HL-60 (cell line): Measurements from ENCODE around the gene ABCD3.
A peak's percentile ranks its signal among the peaks of the same experiment; 100 is the strongest.

Experiments
- DNase-seq, 2 experiments: peaks; one replicate each; pipeline ENCODE4 v3.0.0-alpha.2; 2010 to 2020; ENCODE audit warnings: low read depth in 1 of 2, low spot score in 1 of 2
- H3K27ac ChIP-seq: fragments of 250-450 bp; sonication (Bioruptor Pico); replicated peaks from 2 replicates; pipeline ENCODE4 v1.5.1; 2020; ENCODE audit warnings: mild to moderate bottlenecking, moderate library complexity
- H3K27me3 ChIP-seq: fragments of 250-450 bp; sonication (Bioruptor Pico); 2 replicates; pipeline ENCODE4 v1.5.1; 2021; ENCODE audit warnings: mild to moderate bottlenecking, moderate library complexity; ENCODE audit not compliant: insufficient read depth, poor library complexity, severe bottlenecking
- H3K4me3 ChIP-seq: replicated peaks from 2 replicates; pipeline ENCODE4 v1.5.1; 2011; ENCODE audit warnings: mild to moderate bottlenecking, control low read depth, low read length; ENCODE audit not compliant: insufficient read depth
- CTCF ChIP-seq: IDR thresholded peaks from one replicate; pipeline ENCODE4 v1.5.1; 2011; ENCODE audit warnings: low read length, control low read depth, inconsistent platforms; ENCODE audit not compliant: insufficient read depth
- GABPA ChIP-seq: IDR thresholded peaks from 2 replicates; pipeline ENCODE4 v1.6.1; 2012; ENCODE audit warnings: low read depth
- POLR2AphosphoS5 ChIP-seq: IDR thresholded peaks from 2 replicates; pipeline ENCODE4 v1.6.1; 2012; ENCODE audit warnings: low read depth
- REST ChIP-seq: IDR thresholded peaks from 2 replicates; pipeline ENCODE4 v1.6.1; 2012; ENCODE audit warnings: low read depth; ENCODE audit not compliant: insufficient replicate concordance
- SPI1 ChIP-seq: IDR thresholded peaks from 2 replicates; pipeline ENCODE4 v1.6.1; 2012; ENCODE audit warnings: low read depth, mild to moderate bottlenecking, borderline replicate concordance

ABCD3 gene

GRCh38 chr1:94382201-94382600, 36.0 kb upstream of the ABCD3 start:
- peak overlapping the region; percentile 11 for H3K27ac ChIP-seq
- H3K4me3 ChIP-seq: no peak overlapping the region
- TF ChIP-seq CTCF: no peak
- peak; percentile 80 for TF ChIP-seq POLR2AphosphoS5
- peak; percentile 59 for TF ChIP-seq SPI1
- TF ChIP-seq GABPA: no peak
- no peak for TF ChIP-seq REST
- H3K27me3 ChIP-seq: no peaks in the 10 kb centered on the region
- DNase-seq: peak; percentile 23 to 92

- Histone ChIP-seq H3K4me3 (no peak overlapping the region), H3K27ac (no peak overlapping the region), H3K27me3 (no peaks in the 10 kb centered on the region)
- no peak for TF ChIP-seq CTCF
- DNase-seq: no peak
Measured at GRCh38 chr1:94383966-94384408, 34.2 kb upstream of the ABCD3 start.

- H3K27me3 ChIP-seq: no peaks in the 10 kb centered on the region
- DNase-seq: peak in 1 of 2 experiments; percentile 23
- H3K4me3 ChIP-seq: no peak overlapping the region
- peak; percentile 25; the same call in 1 of the 2 replicates for TF ChIP-seq SPI1
- no peak for TF ChIP-seq GABPA
- H3K27ac ChIP-seq: no peak overlapping the region
Measured at GRCh38 chr1:94384485-94385265, 33.5 kb upstream of the ABCD3 start.

- Histone ChIP-seq H3K4me3 (no peak overlapping the region), H3K27ac (no peak overlapping the region), H3K27me3 (no peaks in the 10 kb centered on the region)
- TF ChIP-seq POLR2AphosphoS5: no peak
- no peak for TF ChIP-seq GABPA
- TF ChIP-seq REST: no peak
- no peak for TF ChIP-seq CTCF
- TF ChIP-seq SPI1: no peak
- DNase-seq: no peak
Measured at GRCh38 chr1:94385308-94385929, 32.8 kb upstream of the ABCD3 start.
